ENCODE data around the gene KCNH3. TPM values are rescaled to one million over a fixed set of nuclear protein-coding genes. Genes with fewer than 3 reads are reported as not detected.

KCNH3 gene
- total RNA-seq, 4 donors from 2014 or later, result 0.57 to 0.83 TPM; not detected in 2

DNA sequence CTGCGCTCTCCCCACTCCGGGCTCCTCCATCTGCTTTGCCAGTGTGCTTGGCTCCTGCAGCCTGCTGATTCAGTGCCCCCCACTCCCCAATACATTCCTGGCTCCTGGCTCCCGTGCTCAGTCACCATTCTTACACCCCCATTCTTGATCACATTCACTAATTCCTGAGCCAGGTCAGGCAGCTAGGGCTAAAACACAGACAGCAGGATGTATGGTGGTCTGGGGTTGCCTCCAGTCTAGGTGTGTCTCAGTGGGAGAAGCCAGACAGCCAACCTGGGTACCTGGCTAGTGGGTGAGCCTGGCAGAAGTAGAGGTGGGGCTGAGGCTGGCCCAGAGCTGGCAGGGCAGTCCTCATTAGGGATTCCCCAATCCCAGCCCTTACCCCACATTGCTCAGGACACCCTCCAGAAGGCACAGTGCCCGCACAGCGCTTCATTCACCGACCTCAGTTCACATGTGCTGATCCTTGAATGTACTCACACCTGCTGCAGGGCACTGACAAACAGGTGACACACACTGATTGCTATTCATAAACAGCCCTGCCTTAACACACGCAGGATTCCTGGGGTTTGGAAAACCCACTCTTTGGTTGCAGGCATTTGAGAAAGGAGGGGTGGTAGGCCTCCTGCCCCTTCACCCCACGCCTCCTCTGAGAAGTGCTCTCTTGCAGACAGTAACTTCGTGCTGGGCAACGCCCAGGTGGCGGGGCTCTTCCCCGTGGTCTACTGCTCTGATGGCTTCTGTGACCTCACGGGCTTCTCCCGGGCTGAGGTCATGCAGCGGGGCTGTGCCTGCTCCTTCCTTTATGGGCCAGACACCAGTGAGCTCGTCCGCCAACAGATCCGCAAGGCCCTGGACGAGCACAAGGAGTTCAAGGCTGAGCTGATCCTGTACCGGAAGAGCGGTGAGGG is 1.7 kb downstream of the KCNH3 start:
- DNase-seq, result peak in 1 of 3 donors; percentile 50
- peaks cover 3 to 28% (median 11%) of the 10 kb centered on the region in 4 donors for H3K4me1 ChIP-seq
- H3K36me3 ChIP-seq, result no peaks in the 10 kb centered on the region
- H3K27me3 ChIP-seq, result peaks cover 2 to 25% of the 10 kb centered on the region in 2 donors
- H3K9me3 ChIP-seq, result no peaks in the 10 kb centered on the region
- no peak overlapping the region for H3K4me3 ChIP-seq
- no peak overlapping the region for H3K27ac ChIP-seq
- no peak for TF ChIP-seq POLR2A (IDR thresholded peaks at IDR 0.05)

DNA sequence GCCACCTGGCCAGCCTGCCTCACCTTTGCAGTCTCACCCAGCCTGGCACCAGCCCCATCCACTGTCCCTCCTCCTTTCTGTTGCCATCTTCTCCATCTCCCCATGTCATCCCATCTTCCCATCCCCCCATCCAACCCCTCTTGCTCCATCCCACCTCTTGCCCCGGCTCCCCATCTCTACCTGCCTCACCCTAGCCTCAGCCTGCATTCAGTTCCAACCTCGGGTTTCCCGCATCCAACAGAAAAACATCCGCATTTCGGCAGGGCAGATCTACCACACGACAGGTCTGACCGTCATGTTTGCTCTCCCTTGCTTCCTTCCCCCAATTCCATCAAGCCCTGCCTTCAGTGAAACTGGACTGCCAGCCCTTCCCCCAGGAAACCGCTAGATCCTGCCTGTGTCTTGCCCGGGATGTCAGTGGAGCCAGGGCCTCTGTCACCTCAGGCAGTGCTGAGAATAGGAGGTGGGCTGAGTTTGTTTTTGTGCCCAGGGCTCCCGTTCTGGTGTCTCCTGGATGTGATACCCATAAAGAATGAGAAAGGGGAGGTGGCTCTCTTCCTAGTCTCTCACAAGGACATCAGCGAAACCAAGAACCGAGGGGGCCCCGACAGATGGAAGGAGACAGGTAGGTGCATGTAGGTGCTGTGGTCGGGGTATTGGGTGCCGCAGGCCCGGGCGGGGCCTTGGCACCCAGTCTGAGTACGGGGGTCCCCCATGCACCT is 2.5 kb downstream of the KCNH3 start:
- DNase-seq, result no peak
- peaks cover 3 to 28% (median 11%) of the 10 kb centered on the region in 4 donors for H3K4me1 ChIP-seq
- H3K36me3 ChIP-seq, result no peaks in the 10 kb centered on the region
- H3K4me3 ChIP-seq, result no peak overlapping the region
- H3K27ac ChIP-seq, result no peak overlapping the region
- H3K9me3 ChIP-seq, result no peaks in the 10 kb centered on the region
- peaks cover 2 to 25% of the 10 kb centered on the region in 2 donors for H3K27me3 ChIP-seq
- TF ChIP-seq, protein P1, sequence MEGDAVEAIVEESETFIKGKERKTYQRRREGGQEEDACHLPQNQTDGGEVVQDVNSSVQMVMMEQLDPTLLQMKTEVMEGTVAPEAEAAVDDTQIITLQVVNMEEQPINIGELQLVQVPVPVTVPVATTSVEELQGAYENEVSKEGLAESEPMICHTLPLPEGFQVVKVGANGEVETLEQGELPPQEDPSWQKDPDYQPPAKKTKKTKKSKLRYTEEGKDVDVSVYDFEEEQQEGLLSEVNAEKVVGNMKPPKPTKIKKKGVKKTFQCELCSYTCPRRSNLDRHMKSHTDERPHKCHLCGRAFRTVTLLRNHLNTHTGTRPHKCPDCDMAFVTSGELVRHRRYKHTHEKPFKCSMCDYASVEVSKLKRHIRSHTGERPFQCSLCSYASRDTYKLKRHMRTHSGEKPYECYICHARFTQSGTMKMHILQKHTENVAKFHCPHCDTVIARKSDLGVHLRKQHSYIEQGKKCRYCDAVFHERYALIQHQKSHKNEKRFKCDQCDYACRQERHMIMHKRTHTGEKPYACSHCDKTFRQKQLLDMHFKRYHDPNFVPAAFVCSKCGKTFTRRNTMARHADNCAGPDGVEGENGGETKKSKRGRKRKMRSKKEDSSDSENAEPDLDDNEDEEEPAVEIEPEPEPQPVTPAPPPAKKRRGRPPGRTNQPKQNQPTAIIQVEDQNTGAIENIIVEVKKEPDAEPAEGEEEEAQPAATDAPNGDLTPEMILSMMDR (IDR thresholded peaks at IDR 0.05), result no peak

DNA sequence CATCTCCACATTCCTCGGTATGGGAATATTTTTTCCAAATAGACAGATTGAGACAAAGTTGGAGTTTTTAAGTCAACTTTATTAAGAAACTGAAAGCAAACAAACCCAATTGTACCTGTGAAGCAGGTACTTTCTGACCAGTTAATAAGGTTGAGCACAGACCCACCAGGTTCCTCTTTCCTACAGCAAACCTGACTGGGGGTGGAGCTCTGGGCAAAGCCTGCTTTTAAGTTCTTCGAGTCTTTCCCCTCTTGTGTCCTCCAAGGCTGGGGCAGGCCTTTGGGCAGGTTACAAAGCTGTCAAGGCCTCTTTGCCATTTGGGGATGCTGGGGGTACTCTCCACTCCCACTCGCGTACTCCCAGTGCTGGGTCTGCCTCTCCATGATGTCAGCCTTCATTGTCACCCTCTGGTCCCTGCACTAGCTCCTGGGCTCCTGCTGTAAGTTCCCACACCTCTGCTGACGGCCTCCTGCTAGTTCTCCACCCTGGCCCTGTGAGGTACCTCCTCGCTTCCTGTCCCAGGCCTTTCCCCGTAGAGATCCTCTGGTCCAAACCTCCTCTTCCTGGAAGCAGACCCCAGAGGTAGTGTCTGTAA is 3.2 kb downstream of the KCNH3 start:
- H3K27ac ChIP-seq, result no peak overlapping the region
- no peak overlapping the region for H3K4me3 ChIP-seq
- TF ChIP-seq, protein P1 (IDR thresholded peaks at IDR 0.05), result no peak
- TF ChIP-seq POLR2A (IDR thresholded peaks at IDR 0.05), result no peak
- no peaks in the 10 kb centered on the region for H3K36me3 ChIP-seq
- H3K4me1 ChIP-seq, result peaks cover 3 to 25% (median 11%) of the 10 kb centered on the region in 4 donors
- DNase-seq, result no peak
- H3K9me3 ChIP-seq, result no peaks in the 10 kb centered on the region
- H3K27me3 ChIP-seq, result peaks cover 2 to 25% of the 10 kb centered on the region in 2 donors

DNA sequence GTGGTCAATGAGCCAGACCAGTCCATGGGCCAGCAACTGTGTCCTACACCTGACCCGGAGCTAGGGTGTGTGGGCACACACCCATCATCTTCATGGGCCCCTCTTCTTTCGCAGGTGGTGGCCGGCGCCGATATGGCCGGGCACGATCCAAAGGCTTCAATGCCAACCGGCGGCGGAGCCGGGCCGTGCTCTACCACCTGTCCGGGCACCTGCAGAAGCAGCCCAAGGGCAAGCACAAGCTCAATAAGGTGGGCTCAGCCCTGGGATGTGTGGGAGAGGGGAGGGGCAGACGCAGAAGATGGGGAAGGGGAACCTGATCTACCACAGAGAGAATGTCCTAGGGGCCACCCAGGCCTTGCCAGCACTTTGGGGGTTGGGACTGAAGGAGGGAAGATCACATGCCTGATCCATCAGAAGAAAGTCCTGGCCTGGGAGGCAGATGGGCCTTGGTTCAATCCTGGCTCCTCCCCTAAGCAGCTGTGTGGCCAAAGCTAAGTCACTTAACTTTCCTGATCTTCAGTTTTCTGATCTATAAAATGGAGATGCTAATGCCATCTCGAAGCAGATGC is 3.8 kb downstream of the KCNH3 start:
- Histone ChIP-seq H3K36me3 (no peaks in the 10 kb centered on the region), H3K4me3 (no peak overlapping the region), H3K4me1 (peaks cover 3 to 19% (median 8%) of the 10 kb centered on the region in 4 donors), H3K9me3 (no peaks in the 10 kb centered on the region), H3K27ac (no peak overlapping the region), H3K27me3 (peaks cover 2 to 21% of the 10 kb centered on the region in 2 donors)
- DNase-seq, result no peak
- TF ChIP-seq, protein P1 (IDR thresholded peaks at IDR 0.05), result no peak
- TF ChIP-seq POLR2A (IDR thresholded peaks at IDR 0.05), result no peak

DNA sequence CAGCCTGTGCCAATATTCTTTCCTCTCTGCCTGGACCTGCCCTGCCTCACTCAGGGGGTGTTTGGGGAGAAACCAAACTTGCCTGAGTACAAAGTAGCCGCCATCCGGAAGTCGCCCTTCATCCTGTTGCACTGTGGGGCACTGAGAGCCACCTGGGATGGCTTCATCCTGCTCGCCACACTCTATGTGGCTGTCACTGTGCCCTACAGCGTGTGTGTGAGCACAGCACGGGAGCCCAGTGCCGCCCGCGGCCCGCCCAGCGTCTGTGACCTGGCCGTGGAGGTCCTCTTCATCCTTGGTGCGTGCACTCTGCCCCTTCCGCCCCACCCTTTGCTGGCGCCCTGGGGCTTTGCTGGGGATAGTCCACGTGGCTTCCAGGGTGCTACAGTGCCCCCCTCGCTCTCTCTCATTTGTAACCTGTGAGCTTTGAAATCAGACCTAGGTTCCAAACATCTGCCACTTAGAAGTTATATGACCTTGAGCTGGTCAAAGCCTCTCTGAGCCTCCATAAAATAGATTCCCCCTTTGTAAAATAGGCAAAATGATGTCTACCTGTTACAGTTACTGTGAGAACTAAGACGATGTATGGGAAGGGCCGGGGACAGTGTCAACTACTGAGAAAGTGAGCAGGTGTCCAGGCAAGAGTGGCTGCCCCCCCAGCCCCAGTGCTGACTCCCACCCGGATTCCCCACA is 4.5 kb downstream of the KCNH3 start:
- Histone ChIP-seq H3K36me3 (no peaks in the 10 kb centered on the region), H3K4me1 (peaks cover 0 to 12% (median 5%) of the 10 kb centered on the region in 4 donors), H3K4me3 (no peak overlapping the region), H3K9me3 (no peaks in the 10 kb centered on the region), H3K27me3 (peaks cover 2 to 15% of the 10 kb centered on the region in 2 donors), H3K27ac (no peak overlapping the region)
- no peak for TF ChIP-seq POLR2A (IDR thresholded peaks at IDR 0.05)
- TF ChIP-seq, protein P1 (IDR thresholded peaks at IDR 0.05), result no peak
- peak in 1 of 3 donors; percentile 49 for DNase-seq

Data from Peyer's patch (tissue), 4 donors.